DMS79 (cell line): Measurements from ENCODE around the gene PIK3R2.
"Not testable (repeated sequence)": the region's sequence is repeated elsewhere in the genome, so short reads cannot be mapped to it uniquely, and the experiment has no call there.

Source experiments
- DNase-seq: peaks from one replicate; lab custom pipeline; 2025; lab: John Stamatoyannopoulos, UW

The PIK3R2 gene

DNA sequence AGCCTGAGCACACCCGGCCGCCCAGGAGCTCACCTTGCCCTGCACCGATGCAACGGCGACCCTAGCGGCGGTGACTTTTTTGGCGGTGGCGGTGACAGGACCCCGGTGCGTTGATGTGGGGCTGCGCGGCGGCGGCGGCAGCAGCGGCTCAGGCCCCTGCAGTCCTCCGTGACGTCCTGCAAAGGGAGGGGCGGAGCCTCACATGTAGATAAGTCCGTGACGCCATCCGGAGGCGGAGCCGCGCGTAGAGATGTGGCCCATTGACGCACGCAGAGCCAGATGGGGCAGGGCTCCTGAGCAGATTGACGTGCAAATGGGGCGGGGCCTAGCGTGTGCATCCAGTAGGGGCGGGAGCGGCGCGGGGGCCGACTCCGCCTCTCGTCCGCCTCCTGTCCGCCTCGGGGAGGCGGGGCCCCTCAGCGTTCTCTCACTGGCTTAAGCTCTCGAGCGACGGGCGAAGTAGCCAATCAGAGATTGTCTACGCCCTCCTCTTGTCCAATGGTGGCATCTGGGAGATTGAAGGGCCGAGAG, 51.0 kb downstream of the PIK3R2 start, which contains the start of gene RAB3A:
Gene RAB3A, minus strand, starts transcription at position 180 of the 531 bp plus-strand sequence. CDS start 1,302 bp downstream, outside the sequence.
- peak; percentile 99 for DNase-seq

DNA sequence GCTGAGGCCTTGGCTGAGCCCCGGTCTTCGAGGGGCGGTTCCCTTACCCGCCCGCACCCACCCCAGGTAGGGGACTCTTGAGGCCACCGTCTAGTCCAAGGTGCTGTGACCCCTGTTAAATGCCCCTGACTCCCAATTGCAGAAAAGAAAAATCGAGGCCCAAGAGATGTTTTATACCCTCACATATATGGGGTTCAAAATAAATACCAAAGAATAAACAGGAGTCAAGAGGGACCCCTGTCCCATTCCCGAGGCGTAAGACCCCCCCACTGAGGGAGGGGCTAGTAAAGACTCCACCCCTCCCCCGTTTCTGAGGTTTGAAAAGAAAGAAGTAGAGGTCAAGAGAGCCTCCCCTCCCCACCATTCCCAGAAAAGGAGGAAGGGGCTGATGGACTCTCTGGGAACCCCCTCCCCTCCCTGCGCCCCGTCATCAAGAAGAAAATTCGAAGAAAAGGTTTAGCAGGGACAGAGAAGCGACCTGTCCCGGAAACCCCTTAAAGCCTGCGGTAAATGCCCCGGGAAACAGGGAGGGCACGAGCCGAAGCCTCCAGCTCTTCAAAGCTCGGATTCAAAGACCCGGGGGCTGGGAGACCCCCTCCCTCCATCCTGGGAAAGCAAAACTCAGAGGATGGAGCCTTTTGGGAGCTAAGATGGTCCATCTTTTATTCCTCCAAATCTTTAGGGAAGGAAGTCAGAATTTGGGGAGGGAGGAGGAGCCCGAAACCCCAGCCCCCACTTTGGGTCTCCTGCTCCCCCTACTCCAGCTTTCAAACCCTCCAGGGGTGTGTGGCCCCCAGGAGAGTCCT, 51.6 kb downstream of the PIK3R2 start:
- DNase-seq, result no peak

DNA sequence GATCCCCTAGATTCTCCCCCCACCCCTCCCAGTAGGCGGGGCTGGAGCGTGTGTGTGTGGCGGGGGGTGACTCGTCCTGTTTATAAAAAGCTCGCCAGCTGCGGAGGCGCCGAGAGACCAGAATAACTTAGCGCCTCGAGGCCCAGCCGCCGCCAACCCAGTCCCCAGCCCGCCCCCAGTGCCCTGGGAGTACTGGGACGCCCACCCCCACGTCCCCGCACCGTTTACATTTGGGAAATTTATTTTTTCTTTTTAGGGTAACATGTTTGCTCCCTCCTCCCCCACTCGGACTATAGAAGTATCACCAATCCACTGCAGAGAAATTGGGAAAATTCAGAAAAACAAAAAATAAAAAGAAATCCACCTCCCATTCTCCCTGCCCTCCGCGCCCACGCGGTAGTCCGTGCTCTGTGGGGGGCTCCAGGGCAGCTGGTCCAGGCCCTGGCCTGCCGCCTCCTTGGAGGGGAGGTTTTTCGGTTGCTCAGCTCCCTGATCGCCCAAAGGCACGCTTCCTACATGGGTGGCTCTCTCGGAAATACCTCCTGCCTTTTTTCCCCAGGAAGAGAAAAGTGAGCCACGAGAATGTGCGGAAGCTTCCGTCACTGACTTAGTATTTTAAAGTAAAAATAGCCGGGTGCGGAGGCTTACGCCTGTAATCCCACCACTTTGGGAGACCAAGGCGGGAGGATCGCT, 52.4 kb downstream of the PIK3R2 start:
- DNase-seq, result peak; percentile 10

DNA sequence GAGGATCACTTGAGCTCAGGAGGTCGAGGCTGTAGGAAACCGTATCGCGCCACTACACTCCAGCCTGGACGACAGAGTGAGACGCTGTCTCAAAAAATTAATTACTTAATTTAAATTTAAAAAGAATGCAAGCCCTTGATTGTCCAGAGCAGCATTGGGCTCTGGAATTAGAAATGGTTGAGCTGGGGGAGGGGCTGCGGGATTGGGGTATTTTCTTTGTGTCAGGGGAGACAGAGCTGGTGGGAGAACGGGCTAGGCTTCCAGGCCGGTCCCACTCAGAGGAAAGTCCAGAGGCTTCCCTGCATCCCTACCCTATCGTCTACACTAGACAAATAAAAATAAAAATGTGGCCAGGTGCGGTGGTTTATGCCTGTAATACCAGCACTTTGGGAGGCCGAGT, 53.1 kb downstream of the PIK3R2 start:
- no peak for DNase-seq

DNA sequence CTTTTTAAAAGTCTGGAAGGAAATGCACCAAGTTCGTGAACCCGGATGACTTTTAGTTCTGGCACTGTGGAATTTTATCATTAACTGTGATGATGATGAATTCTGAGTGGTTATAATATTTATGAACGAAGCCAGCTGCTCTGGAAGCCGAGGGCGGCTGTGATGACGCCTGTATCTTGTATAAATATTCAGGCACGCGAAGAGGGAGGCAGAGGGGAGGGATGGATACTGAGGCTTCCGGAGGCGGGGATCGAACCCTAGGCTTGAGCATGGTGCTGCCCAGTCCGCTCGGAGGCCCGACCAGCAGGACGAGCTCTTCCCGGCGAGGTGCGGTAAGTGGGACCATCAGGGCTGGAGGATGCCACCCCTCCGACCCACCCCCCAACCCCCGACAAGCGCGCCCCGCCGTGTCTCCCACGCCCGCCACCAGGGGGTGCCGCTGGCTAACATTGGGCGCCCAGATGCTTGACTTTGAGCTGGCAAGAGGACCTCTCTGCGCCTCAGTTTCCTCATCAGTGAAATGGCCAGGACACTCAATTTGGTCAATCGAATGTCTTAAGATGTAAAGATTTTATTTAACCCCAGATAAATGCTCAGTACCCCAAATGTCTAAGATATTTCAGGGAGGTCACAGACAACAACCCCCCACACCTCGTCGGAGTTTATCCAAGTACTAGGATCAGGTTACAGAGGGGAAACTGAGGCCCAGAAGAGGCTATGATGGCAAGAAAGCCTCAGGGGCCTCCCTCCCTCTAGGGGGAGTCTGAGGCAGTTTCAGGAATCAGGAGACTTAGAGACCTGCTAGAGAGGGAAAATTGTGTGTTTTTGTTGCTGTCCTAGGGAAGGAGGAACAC, 55.4 kb downstream of the PIK3R2 start:
- no peak for DNase-seq

DNA sequence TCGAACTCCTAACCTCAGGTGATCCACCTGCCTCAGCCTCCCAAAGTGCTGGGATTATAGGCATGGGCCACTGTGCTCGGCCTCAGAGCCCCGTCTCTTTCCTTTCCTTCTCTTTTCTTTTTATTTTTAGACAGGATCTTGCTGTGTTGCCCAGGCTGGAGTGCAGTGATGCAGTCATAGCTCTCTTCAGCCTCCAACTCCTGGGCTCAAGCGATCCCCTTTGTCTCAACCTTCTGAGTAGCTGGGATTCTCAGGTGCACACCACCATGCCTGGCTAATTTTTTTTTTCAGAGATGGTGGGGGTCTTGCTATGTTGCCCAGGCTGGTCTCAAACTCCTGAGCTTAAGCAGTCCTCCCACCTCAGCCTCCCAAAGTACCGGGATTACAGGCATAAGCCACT, 56.9 kb downstream of the PIK3R2 start:
- not testable (repeated sequence) for DNase-seq

DNA sequence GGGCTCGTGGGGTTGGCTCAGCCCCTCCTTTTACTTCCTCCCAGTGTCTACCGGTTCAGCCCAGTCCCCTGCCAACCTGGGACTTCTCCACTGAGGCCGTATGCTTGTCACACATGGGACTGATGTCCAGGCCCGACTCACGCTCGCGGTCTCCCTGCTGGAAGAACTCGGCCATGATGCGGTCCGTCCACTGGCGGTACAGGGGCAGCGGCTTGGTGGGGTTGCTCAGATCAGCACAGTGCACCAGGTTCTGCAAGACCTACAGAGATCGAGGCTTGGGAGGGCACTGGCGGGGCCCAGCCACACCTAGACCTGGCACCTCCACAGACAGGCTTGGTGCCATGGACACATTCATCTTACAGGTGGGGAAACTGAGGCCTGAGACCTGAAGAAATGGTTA, 58.7 kb downstream of the PIK3R2 start:
- DNase-seq, result no peak

DNA sequence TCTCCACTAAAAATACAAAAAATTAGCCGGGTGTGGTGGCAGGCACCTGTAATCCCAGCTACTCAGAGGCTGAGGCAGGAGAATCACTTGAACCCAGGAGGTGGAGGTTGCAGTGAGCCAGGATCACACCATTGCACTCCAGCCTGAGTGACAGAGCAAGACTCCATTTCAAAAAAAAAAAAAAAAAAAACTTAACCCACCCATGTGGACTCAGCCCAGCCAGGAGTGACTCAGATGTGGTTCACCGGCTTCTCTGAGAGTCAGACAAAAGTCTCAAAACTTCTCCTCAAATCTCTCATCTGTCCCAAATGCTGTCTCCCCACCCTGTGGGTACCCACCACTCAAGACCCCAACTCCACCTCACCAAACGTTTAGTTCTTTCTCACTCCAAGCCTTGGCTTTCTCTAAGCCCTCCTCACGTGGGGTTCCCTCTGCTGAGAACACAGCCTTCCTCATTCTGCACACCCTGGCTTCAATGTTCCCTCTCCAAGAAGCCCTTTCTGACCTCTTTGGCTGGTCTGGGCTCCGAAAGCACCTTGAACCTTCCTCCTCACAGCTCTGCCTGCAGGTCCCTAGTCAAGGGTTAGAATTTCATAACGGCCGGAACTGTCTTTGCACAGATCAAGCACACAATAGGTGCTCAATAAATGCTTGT, 61.9 kb downstream of the PIK3R2 start:
- DNase-seq, result no peak

DNA sequence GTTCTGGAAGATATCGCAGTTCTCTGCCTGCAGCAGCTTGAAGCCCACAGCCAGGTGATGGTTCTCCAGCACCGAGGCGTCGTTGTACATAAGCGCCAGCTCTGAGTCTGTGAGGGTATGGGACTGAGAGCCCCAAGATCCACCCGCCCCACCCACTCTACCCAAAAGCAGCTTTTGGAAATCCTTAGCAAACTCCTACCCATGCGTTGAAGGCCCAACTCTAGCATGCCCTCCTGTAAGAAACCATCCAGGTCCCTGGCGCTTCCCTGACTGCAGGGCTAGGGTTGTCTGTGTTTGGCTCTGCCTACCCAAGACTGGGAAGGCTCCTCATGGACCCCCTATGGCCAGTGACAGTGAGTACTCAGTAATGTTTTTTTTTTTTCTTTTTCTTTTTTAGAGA, 63.8 kb downstream of the PIK3R2 start:
- no peak for DNase-seq

DNA sequence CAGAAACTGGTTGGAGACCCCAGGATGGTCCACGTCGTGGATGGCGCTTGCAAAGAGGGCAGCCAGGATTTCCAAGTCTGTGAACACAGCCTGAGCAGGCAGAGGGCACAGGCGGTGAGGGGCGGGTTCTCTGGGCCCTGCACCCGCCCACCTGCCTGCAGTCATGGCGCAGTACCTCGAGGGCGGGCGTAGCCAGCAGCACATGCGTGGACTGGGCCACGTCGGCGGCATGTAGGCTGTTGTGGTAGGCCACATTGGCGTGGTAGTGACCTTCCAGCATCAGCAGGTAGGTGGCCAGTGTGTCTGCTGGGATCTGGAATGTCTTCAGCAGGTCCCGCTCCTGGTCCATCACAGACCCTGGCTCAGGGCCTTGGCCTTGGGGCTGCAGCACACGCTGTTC, 65.2 kb downstream of the PIK3R2 start:
- no peak for DNase-seq

DNA sequence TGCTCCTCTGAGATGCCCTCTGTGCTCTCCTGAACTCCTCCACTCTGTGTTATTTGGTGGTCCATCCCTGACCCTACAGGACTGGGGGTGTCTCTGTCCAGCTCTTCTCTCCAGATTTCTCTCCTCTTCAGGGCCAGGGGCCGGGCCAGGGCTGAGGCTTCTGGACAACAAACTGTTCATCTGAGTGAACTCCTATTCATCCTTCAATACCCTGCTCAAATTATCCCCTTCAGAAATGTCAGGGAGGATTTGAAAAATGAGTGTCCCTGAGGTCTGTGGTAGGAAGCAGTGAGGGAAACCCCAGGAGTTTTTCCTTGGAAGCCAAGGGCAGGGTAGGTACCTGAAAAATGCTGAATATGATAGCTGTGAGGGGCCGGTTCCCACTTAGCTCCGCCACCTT, 65.6 kb downstream of the PIK3R2 start:
- DNase-seq, result no peak
